ENCODE measurements around the gene NFAM1. TPM values are rescaled to one million over a fixed set of nuclear protein-coding genes. Genes with fewer than 3 reads are reported as not detected.

The NFAM1 gene
- total RNA-seq, 2 donors from 2014 or later = 4.1 to 4.4 TPM

GRCh38 chr22:42335839-42336378 lies 96.3 kb downstream of the NFAM1 start:
- Histone ChIP-seq H3K4me1 (ENCODE audit: control insufficient read depth in 1 of 2, low read depth in 2 of 2) (no peaks in the 10 kb centered on the region), H3K27ac (no peak overlapping the region), H3K36me3 (no peaks in the 10 kb centered on the region), H3K9me3 (no peaks in the 10 kb centered on the region), H3K27me3 (replicated peaks; ENCODE audit: insufficient read depth) (no peaks in the 10 kb centered on the region), H3K4me3 (no peak overlapping the region)
- no peak for TF ChIP-seq CTCF (IDR thresholded peaks at IDR 0.05)
- ATAC-seq (ENCODE audit: insufficient number of reproducible peaks, low FRiP score, low read depth) (no peak), DNase-seq (ENCODE audit: low spot score) (no peak)

DNA sequence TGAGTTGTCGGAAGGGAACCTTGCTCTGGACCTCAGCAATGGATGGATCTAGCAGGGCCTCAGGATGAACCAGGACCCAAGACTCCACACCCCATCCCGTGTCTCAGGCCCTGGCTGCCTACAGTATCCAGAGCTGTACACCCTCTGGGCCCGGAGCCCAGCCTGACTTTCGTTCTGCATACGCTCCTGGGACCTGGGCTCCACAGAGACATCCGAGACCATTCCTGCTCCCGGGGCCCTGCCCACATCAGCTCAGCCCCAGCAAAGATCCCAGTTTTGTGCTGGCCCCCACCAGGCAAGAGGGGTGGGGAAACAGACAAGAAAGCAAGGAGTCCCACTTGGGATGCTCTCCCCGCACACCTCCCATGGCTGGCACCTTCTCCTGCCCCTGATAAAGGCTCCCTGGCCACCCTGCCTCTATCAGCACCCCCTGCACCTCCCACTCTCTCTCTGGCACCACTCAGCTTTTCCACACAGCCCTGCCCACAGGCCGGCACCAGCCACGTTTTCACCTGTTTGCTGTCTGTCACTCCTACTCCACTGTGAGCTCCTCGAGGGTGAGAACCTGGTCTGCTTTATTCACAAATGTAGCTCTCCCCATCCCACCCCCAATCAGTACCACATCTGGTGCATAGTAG lies 97.2 kb downstream of the NFAM1 start:
- no peak for DNase-seq (ENCODE audit: low spot score)
- ATAC-seq (ENCODE audit: insufficient number of reproducible peaks, low FRiP score, low read depth) = no peak
- TF ChIP-seq CTCF (IDR thresholded peaks at IDR 0.05) = no peak
- H3K9me3 ChIP-seq = no peaks in the 10 kb centered on the region
- no peaks in the 10 kb centered on the region for H3K27me3 ChIP-seq (replicated peaks; ENCODE audit: insufficient read depth)
- no peaks in the 10 kb centered on the region for H3K36me3 ChIP-seq
- H3K4me1 ChIP-seq (ENCODE audit: control insufficient read depth in 1 of 2, low read depth in 2 of 2) = no peaks in the 10 kb centered on the region
- H3K27ac ChIP-seq = no peak overlapping the region
- no peak overlapping the region for H3K4me3 ChIP-seq

- Histone ChIP-seq H3K9me3 (no peaks in the 10 kb centered on the region), H3K4me3 (no peak overlapping the region), H3K27ac (no peak overlapping the region), H3K4me1 (ENCODE audit: control insufficient read depth in 1 of 2, low read depth in 2 of 2) (no peaks in the 10 kb centered on the region), H3K27me3 (replicated peaks; ENCODE audit: insufficient read depth) (no peaks in the 10 kb centered on the region), H3K36me3 (no peaks in the 10 kb centered on the region)
- no peak for DNase-seq (ENCODE audit: low spot score)
- no peak for TF ChIP-seq CTCF (IDR thresholded peaks at IDR 0.05)
- ATAC-seq (ENCODE audit: insufficient number of reproducible peaks, low FRiP score, low read depth) = no peak
Observed at GRCh38 chr22:42333544-42333943, 98.7 kb downstream of the NFAM1 start.

DNA sequence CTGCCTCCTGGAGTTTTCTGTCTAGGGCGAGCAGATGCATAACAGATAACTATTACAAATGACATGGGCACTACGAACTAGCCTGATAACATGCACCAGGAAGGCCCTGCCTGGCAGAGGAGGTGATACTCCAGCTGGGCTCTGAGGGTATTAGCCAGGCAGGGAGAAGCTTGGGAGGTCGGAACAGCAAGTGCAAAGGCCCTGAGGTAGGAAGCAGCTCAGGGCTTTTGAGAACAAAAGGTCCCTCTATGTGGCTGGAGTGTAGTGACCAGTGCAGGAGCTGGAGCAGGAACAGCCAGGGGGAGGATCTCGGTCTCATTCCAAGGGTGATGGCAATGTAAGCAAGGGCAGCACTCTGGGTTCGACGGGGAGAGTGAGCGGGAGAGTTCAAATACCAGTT lies 100.1 kb downstream of the NFAM1 start:
- H3K36me3 ChIP-seq = no peaks in the 10 kb centered on the region
- H3K4me3 ChIP-seq = no peak overlapping the region
- DNase-seq (ENCODE audit: low spot score) (no peak), ATAC-seq (ENCODE audit: insufficient number of reproducible peaks, low FRiP score, low read depth) (no peak)
- TF ChIP-seq CTCF (IDR thresholded peaks at IDR 0.05) = no peak
- H3K27ac ChIP-seq = no peak overlapping the region
- no peaks in the 10 kb centered on the region for H3K4me1 ChIP-seq (ENCODE audit: control insufficient read depth in 1 of 2, low read depth in 2 of 2)
- no peaks in the 10 kb centered on the region for H3K27me3 ChIP-seq (replicated peaks; ENCODE audit: insufficient read depth)
- no peaks in the 10 kb centered on the region for H3K9me3 ChIP-seq

GRCh38 chr22:42331014-42331413 lies 101.2 kb downstream of the NFAM1 start:
- no peak for DNase-seq (ENCODE audit: low spot score)
- H3K36me3 ChIP-seq = no peaks in the 10 kb centered on the region
- H3K4me1 ChIP-seq (ENCODE audit: control insufficient read depth in 1 of 2, low read depth in 2 of 2) = no peaks in the 10 kb centered on the region
- no peak overlapping the region for H3K27ac ChIP-seq
- H3K9me3 ChIP-seq = no peaks in the 10 kb centered on the region
- no peak for TF ChIP-seq CTCF (IDR thresholded peaks at IDR 0.05)
- H3K4me3 ChIP-seq = no peak overlapping the region
- H3K27me3 ChIP-seq (replicated peaks; ENCODE audit: insufficient read depth) = no peaks in the 10 kb centered on the region
- ATAC-seq (ENCODE audit: insufficient number of reproducible peaks, low FRiP score, low read depth) = no peak

Other genes with a start within 250 kb of the NFAM1 start
- gene TCF20, start 161.8 kb downstream of the NFAM1 start, total RNA-seq = 10 to 100 TPM; 25.7 to 30.3 TPM
- gene RRP7A, start 87.4 kb upstream of the NFAM1 start, total RNA-seq = 10 to 100 TPM; 22.0 to 24.1 TPM
- 1 to 10 TPM in 1 of 2 donors, not detected in 1; 1.9 TPM for gene SERHL2, start 121.6 kb upstream of the NFAM1 start, total RNA-seq
- gene POLDIP3, start 182.5 kb upstream of the NFAM1 start, total RNA-seq = 10 to 100 TPM; 38.2 to 38.7 TPM
- not detected for gene ATP5MGL, start 208.2 kb upstream of the NFAM1 start, total RNA-seq
- 100 to 1,000 TPM; 209 to 606 TPM for gene CYB5R3, start 217.0 kb upstream of the NFAM1 start, total RNA-seq

Measured in thoracic aorta (tissue), 2 donors.